GM20000 (cell line): ENCODE measurements around the gene KLHL35.

Source experiments
- DNase-seq: peaks from one replicate; pipeline ENCODE4 v3.0.0; 2012; ENCODE audit warnings: low spot score
- TF ChIP-seq, protein P1 (sequence below): IDR thresholded peaks from 2 replicates; pipeline ENCODE4 v1.5.1; 2012; ENCODE audit warnings: mild to moderate bottlenecking, control low read depth; ENCODE audit errors: extremely low read depth, missing control alignments

The KLHL35 gene

DNA sequence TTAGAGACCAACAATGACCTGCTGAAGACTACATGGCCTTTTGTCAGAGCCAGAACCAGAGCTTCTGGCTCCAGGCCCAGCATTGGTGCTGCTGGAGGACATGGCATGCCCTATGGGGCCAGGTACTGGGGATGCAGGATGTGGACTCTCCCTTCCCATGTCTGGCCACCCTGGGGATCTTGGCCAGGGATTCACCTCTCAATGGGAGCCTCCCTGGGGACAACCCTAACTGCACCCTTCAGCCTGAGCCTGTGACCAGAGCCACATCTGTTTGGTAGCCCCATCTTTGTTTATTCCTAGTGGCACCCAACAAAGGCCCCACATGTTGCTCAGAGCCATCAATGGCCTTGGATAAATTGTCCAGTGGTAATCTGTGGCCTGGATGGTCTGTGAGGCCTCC, 5.8 kb downstream of the KLHL35 start:
- DNase-seq = no peak
- TF ChIP-seq, protein P1, sequence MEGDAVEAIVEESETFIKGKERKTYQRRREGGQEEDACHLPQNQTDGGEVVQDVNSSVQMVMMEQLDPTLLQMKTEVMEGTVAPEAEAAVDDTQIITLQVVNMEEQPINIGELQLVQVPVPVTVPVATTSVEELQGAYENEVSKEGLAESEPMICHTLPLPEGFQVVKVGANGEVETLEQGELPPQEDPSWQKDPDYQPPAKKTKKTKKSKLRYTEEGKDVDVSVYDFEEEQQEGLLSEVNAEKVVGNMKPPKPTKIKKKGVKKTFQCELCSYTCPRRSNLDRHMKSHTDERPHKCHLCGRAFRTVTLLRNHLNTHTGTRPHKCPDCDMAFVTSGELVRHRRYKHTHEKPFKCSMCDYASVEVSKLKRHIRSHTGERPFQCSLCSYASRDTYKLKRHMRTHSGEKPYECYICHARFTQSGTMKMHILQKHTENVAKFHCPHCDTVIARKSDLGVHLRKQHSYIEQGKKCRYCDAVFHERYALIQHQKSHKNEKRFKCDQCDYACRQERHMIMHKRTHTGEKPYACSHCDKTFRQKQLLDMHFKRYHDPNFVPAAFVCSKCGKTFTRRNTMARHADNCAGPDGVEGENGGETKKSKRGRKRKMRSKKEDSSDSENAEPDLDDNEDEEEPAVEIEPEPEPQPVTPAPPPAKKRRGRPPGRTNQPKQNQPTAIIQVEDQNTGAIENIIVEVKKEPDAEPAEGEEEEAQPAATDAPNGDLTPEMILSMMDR = no peak

DNA sequence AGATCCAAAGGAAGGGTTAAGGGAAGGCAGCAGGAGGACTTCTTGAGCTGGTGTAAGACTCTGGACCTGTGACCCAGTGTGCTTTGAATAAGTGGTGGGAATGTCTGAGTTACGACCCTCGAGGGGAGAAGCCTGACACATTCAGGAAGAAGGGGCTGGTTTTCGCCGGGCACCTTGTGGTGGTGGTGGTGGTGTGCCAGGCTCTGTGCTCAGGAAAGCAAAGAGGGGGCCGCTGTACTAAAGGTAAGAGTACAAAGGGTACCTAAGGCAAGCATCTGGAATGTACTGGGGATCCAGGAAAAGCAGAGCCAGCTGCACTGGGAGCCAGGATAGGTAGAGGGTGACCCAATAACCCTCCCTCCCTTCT, 6.3 kb downstream of the KLHL35 start:
- TF ChIP-seq, protein P1 = no peak
- no peak for DNase-seq

DNA sequence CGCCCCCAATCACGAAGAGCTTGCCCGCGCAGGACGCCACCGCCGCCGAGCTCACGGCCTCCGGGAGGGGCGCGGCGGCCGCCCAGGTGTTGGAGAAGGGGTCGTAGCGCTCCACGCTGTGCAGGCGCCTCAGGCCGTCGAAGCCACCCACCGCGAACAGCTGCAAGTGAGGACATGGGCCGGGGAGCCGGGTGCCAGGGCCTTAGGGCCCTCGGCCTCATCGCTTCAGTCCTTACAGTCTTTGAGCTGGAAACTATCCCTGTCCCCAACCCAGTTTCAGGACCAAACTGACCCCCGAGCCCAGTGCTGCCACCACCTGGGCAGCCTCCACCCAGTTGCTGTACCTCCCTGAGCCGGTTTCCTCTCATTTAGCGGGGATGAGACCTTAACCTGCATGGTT, 7.6 kb downstream of the KLHL35 start:
- peak; percentile 52 for DNase-seq
- TF ChIP-seq, protein P1 = no peak

DNA sequence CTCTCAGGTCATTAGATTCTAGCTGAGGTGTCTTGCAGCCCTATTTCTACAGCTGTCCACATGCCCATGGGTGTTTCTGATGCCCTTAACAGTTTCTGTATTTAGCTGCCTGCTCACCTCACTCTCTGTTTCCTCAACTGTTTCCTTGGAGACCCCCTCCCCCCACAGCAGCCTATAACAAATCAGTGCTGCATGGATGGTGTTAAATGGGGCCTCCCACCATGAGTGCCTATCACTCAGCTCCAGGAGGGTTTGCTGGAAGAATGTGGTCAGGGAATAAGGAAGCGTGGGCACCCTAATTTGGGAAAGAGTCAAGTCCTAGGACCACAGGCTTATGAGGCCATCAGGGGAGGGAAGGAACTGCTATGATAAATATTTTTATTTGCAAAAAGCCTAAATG, 8.6 kb downstream of the KLHL35 start:
- DNase-seq = no peak
- TF ChIP-seq, protein P1 = no peak

DNA sequence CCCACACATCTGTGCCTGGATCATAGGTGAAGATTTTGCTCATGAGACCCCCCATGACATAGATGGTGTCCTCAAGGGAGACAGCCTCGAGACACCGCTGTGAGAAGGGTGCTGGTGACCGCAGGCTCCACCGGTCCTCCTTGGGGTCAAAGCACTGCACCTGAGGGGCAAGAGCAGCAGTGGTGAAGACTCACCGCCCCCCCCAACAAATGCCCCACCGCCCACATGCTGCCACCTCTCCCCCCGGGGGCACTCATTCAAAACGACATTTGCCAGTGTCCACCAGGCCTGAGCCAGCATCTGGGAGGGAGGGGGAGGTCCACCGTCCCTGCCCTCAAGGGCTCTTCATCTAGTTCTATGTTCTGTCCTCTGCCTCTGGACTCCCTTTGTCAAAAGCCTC, 9.3 kb downstream of the KLHL35 start:
- TF ChIP-seq, protein P1 = no peak
- no peak for DNase-seq

DNA sequence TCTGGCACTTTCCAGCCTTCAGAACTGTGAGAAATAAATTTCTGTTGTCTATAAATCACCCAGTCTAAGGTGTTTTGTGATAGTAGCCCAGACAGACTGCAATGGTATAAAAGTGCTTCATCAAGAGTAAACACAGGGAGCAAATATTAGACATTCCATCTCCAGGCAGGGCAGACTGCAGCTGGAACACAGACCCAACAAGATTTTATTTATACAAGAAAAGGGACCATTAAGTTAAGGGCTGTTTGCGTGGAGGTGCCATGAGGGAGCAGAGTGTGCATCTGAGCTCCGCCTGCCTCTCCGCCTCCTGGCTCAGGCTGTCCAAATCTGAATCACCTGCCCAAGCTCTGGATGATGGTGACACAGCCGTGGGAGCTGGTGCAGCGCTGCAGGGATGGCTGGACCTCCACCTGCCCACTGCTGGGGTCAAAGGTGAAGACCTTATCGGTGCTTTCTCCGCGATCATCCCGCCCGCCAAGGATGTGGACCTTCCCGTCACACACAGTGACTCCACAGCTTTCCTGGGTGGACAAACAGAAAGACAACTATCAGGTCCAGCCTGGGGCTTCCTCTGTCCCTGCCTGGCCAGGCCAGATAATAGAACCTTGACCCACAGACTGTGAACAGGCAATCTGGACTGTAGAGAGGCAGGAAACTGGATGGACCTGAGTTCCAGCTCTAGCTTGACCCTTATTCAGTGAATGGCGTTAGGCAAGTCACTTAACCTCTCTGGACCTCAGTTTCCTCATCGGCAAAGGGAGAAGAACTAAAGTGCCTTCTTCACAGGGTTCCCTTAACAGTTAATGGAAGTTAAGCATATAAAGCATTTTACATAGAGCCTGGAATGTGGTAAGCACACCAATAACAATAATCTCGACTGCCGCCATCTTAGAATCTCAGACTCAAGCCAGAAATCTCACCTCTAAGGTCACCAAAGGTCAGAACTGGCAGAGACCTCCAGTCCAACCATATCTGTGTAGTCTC, 10.5 kb downstream of the KLHL35 start:
- no peak for DNase-seq
- TF ChIP-seq, protein P1 = no peak

DNA sequence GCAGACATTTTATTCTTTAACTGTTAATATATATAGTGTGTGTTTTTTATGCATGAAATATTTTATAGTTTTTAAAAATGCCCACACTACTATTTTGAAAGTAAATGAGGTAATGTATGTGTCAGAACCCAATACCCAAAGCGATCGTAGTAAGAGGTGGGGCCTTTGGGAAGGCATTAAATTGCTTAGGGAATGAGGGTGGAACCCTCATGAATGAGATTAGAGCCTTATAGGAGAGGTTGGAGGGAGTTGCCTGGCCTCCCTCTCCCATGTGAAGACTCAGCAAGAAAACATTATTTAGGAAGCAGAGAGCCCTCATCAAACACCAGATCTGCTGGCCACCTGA, 11.1 kb downstream of the KLHL35 start:
- TF ChIP-seq, protein P1 = no peak
- no peak for DNase-seq
